Midbrain (tissue), 1 donor: ENCODE measurements around the gene DNA2.

ENCODE experiments used
- DNase-seq: peaks from one replicate; lab custom pipeline; 2025; lab: John Stamatoyannopoulos, UW

DNA2 gene

GRCh38 chr10:68449698-68450097 lies 22.1 kb downstream of the DNA2 start:
- peak; percentile 0 for DNase-seq

GRCh38 chr10:68446179-68446578 lies 25.6 kb downstream of the DNA2 start:
- DNase-seq, result no peak

GRCh38 chr10:68442971-68443370 lies 28.8 kb downstream of the DNA2 start:
- no peak for DNase-seq

GRCh38 chr10:68440898-68441297 lies 30.9 kb downstream of the DNA2 start:
- DNase-seq, result no peak

- no peak for DNase-seq
Measured at GRCh38 chr10:68435803-68436202, 36.0 kb downstream of the DNA2 start.

- no peak for DNase-seq
Measured at GRCh38 chr10:68434657-68435056, 37.1 kb downstream of the DNA2 start.

- DNase-seq, result no peak
Measured at GRCh38 chr10:68428396-68429104, 43.2 kb downstream of the DNA2 start.

GRCh38 chr10:68424454-68425014 lies 47.2 kb downstream of the DNA2 start:
- DNase-seq, result no peak

GRCh38 chr10:68423522-68423921 lies 48.3 kb downstream of the DNA2 start:
- no peak for DNase-seq

GRCh38 chr10:68419376-68419775 lies 52.4 kb downstream of the DNA2 start:
- no peak for DNase-seq

GRCh38 chr10:68408898-68409518 lies 62.8 kb downstream of the DNA2 start:
- no peak for DNase-seq

GRCh38 chr10:68406815-68407548 lies 64.8 kb downstream of the DNA2 start, which contains the start of gene RUFY2:
Gene RUFY2 (minus strand): TSS chr10:68407277. CDS start chr10:68407189, 88 bp downstream.
- DNase-seq, result peak; percentile 84

- peak; percentile 62 for DNase-seq
Measured at GRCh38 chr10:68406111-68406814, 65.5 kb downstream of the DNA2 start.

GRCh38 chr10:68403701-68404100 lies 68.1 kb downstream of the DNA2 start:
- DNase-seq, result no peak

GRCh38 chr10:68402276-68402675 lies 69.5 kb downstream of the DNA2 start:
- no peak for DNase-seq

GRCh38 chr10:68397005-68397404 lies 74.8 kb downstream of the DNA2 start:
- DNase-seq, result no peak

- no peak for DNase-seq
Measured at GRCh38 chr10:68385740-68386139, 86.0 kb downstream of the DNA2 start.

GRCh38 chr10:68371604-68372003 lies 100.2 kb downstream of the DNA2 start:
- no peak for DNase-seq

GRCh38 chr10:68367121-68367520 lies 104.7 kb downstream of the DNA2 start:
- DNase-seq, result no peak

- DNase-seq, result no peak
Measured at GRCh38 chr10:68366600-68366999, 105.2 kb downstream of the DNA2 start.

- no peak for DNase-seq
Measured at GRCh38 chr10:68365611-68366010, 106.2 kb downstream of the DNA2 start.
